Stomach (tissue), 4 donors: ENCODE data around the gene SOCS2.

Experiments
- CTCF ChIP-seq, 7 experiments: fragments of 450-650 bp in 4 of 7; fragments of 200-600 bp in 3 of 7; sonication (generic) in 3 of 7; IDR thresholded peaks; one replicate each; pipeline ENCODE4 v1.5.1; 2016 to 2019; ENCODE audit warnings: antibody characterized with exemption in 7 of 7, control low read depth in 2 of 7, mild to moderate bottlenecking in 1 of 7
- POLR2AphosphoS5 ChIP-seq, 3 donors: sonication (generic); formaldehyde crosslinking; IDR thresholded peaks; one replicate each; pipeline ENCODE4 v1.6.1; 2016; ENCODE audit warnings: antibody characterized with exemption in 3 of 3

- TF ChIP-seq CTCF (IDR thresholded peaks at IDR 0.05), result no peak
- TF ChIP-seq POLR2AphosphoS5 (IDR thresholded peaks at IDR 0.05), result no peak
Measured at GRCh38 chr12:93608313-93608712, 35.8 kb downstream of the SOCS2 start.
